ENCODE measurements around the gene SIPA1. TPM values are rescaled to one million over a fixed set of nuclear protein-coding genes. Genes with fewer than 3 reads are reported as not detected.

The SIPA1 gene
- total and polyA plus RNA-seq, 2 of the 13 experiments (the other 11 are each of a cell fraction or from before 2014, with no cell fraction given), result 5.8 to 7.7 TPM

DNA sequence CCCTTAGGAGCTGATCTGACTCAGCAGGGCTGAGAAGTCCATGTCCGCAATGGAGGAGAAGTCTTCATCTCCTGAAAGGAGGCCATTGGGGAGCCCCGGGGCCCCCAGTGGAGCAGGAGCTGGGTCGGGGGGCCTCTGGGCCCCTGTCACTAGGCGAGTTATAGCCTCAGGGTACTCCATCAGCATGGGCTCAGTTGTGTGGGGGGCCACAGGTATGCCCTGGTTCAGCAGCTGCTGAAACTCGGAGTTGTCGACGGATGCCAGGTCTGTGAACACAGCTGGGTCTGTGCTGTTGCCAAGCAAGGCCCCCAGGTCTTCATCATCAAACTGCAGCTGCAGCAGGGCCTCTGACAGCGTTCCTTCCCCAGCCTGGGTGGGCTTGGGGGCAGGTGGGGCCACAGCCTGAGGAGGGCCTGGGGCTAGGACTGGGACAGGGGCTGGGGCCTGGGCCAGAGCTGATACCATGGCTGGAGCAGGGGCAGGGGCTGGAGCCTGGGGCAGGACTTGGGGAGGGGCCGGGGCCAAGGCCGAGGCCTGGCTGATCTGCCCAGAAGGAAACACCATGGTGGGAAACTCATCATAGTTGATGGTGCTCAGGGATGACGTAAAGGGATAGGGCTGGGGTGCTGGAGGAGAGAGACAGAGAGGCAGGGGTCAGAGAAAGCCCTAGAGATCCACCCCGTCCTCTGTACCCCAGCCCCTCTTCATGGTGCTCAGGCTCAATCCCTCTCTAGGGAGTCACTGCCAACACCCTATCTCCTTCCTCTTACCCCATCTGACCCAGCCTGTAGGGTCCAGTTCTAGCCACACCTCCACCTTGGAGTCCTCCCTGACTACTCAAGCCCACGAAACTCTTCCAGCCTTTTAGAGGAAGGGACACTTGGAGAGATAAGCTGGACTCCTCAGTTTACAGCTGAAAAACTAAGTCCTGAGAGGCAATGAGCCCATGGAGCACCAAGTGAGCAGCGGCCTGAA is 16.8 kb downstream of the SIPA1 start (continued):
- TF ChIP-seq, protein P1, sequence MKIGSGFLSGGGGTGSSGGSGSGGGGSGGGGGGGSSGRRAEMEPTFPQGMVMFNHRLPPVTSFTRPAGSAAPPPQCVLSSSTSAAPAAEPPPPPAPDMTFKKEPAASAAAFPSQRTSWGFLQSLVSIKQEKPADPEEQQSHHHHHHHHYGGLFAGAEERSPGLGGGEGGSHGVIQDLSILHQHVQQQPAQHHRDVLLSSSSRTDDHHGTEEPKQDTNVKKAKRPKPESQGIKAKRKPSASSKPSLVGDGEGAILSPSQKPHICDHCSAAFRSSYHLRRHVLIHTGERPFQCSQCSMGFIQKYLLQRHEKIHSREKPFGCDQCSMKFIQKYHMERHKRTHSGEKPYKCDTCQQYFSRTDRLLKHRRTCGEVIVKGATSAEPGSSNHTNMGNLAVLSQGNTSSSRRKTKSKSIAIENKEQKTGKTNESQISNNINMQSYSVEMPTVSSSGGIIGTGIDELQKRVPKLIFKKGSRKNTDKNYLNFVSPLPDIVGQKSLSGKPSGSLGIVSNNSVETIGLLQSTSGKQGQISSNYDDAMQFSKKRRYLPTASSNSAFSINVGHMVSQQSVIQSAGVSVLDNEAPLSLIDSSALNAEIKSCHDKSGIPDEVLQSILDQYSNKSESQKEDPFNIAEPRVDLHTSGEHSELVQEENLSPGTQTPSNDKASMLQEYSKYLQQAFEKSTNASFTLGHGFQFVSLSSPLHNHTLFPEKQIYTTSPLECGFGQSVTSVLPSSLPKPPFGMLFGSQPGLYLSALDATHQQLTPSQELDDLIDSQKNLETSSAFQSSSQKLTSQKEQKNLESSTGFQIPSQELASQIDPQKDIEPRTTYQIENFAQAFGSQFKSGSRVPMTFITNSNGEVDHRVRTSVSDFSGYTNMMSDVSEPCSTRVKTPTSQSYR (CRISPR knock-in tag; IDR thresholded peaks at IDR 0.05; ENCODE audit: borderline replicate concordance), result no peak
- no peak for TF ChIP-seq TEAD2 (CRISPR knock-in tag; IDR thresholded peaks at IDR 0.05)
- no peak for TF ChIP-seq CHD4 (IDR thresholded peaks at IDR 0.05; ENCODE audit: borderline replicate concordance, low read length)

DNA sequence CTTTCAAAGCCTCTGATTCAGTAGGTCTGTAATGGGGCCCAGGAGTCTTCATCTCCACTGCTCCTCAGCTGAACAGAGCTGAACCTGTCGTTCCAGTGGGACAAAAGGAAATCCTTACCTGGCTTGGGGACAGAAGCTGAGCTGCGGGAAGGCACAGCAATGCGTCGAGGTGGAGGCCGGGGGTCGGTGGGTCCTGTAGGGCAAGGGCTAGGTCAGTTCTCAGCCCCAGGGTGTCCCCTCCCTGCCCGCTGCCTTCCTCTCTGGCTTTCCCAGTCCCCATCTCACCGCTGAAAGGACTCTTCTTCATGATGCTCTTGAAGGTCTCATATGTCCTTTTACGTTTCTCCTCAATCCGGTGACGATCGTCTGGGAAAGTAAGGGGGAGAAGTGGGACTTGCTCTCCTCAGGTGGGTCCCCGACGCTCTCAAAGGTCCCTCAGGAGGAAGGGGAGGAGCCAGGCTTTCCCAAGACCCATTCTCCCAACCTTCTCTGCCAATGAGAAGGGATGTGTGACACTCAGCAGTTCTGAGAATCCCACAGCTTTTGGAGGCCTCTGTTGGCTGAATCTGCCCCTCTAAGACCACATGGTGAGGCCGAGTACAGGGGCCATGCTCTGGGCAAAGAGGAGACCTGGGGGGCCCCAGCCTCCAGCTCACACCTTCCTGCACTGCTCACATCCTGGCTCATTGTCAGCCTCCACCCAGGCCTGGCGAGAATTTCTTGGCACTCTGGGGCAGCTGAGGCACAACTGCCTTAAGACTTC is 17.9 kb downstream of the SIPA1 start:
- POLR2A ChIA-PET, result interaction anchor here (0.6 to 4.3 kb wide), 5 partner anchors 18 to 180 kb away, joined by 3 to 78 read pairs (median 3); partner anchors contain the start of genes KAT5 and SIPA1

More for the DNA sequence above, 17.9 kb downstream of the SIPA1 start:
- no peak overlapping the region for H3K9ac ChIP-seq (ENCODE audit: insufficient read depth, low read depth, low read length)
- ATAC-seq (no peak), FAIRE-seq (no peak), DNase-seq (ENCODE audit: low spot score) (no peak)
- no peaks in the 10 kb centered on the region for H3K27me3 ChIP-seq (ENCODE audit: control insufficient read depth in 1 of 2, insufficient read depth in 2 of 2, low read length in 2 of 2)
- TF ChIP-seq, protein P2, sequence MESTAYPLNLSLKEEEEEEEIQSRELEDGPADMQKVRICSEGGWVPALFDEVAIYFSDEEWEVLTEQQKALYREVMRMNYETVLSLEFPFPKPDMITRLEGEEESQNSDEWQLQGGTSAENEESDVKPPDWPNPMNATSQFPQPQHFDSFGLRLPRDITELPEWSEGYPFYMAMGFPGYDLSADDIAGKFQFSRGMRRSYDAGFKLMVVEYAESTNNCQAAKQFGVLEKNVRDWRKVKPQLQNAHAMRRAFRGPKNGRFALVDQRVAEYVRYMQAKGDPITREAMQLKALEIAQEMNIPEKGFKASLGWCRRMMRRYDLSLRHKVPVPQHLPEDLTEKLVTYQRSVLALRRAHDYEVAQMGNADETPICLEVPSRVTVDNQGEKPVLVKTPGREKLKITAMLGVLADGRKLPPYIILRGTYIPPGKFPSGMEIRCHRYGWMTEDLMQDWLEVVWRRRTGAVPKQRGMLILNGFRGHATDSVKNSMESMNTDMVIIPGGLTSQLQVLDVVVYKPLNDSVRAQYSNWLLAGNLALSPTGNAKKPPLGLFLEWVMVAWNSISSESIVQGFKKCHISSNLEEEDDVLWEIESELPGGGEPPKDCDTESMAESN (CRISPR knock-in tag; conservative IDR thresholded peaks at IDR 0.05), result no peak
- 0 out of 2 replicates have a peak, but pooled peaks have one; percentile 27 for TF ChIP-seq RBFOX2 (IDR thresholded peaks at IDR 0.05; ENCODE audit: low read depth, low read length)
- TF ChIP-seq POLR2G (IDR thresholded peaks at IDR 0.05; ENCODE audit: low read depth, low read length), result peak; percentile 48; the same call in 1 of the 2 replicates
- no peaks in the 10 kb centered on the region for H3K9me3 ChIP-seq (ENCODE audit: low read length)
- H3K4me2 ChIP-seq (ENCODE audit: low read depth, low read length), result no peak overlapping the region
- no peaks in the 10 kb centered on the region for H4K20me1 ChIP-seq (ENCODE audit: insufficient read depth, low read length)
- intact Hi-C loops (cut with micrococcal nuclease; ENCODE audit: unreplicated experiment) (no loop called here), in situ Hi-C loops (cut with HindIII; ENCODE audit: extremely low pct_ligation_motif_present, low pct_unique_long_range_greater_than_20kb) (no loop called here)
- no peak overlapping the region for H2AFZ ChIP-seq (ENCODE audit: low read length)
- WGBS (ENCODE audit: low lambda C conversion rate), result 98% methylated on average over 16 of the region's 16 CpGs
- H3K4me1 ChIP-seq (ENCODE audit: insufficient read depth, low read length), result peaks cover 35% of the 10 kb centered on the region
- H3K27ac ChIP-seq (ENCODE audit: extremely low read length, insufficient read depth, low read length), result no peak overlapping the region
- H3K4me3 ChIP-seq (replicated peaks in 1 of 3; ENCODE audit: insufficient read depth in 1 of 3, low read depth in 2 of 3, low read length in 3 of 3), result no peak overlapping the region
- peaks cover 32 to 57% of the 10 kb centered on the region in 2 experiments for H3K36me3 ChIP-seq (replicated peaks in 1 of 2; ENCODE audit: control insufficient read depth in 1 of 2, insufficient read depth in 2 of 2, low read length in 2 of 2)
- CTCF ChIA-PET (ENCODE audit: low intra/inter-chr PET ratio, low total read pairs), result no interaction called here
- no TSS peak for BruUV-seq (replicated peaks)
- no peaks in the 10 kb centered on the region for H3K79me2 ChIP-seq (ENCODE audit: insufficient read depth, low read length)
